Tongue (tissue), 2 donors: ENCODE data around the gene GOLGA5. TPM values are rescaled to one million over a fixed set of nuclear protein-coding genes. Genes with fewer than 3 reads are reported as not detected.
A peak's percentile ranks its signal among the peaks of the same experiment; 100 is the strongest.
"Not testable (repeated sequence)": the region's sequence is repeated elsewhere in the genome, so short reads cannot be mapped to it uniquely, and the experiment has no call there.

Experiments
- DNase-seq: peaks from one replicate; pipeline ENCODE4 v3.0.0-alpha.2; 2015
- total RNA-seq: library from RNA; depleted of rRNA; stranded (reverse); fragments of >200 nt; gene quantifications from one replicate; pipeline ENCODE4 v1.2.3, GENCODE V29; 2014

Gene GOLGA5
- total RNA-seq, 1 donor from 2014 or later, result 31.9 TPM

- not testable (repeated sequence) for DNase-seq
Measured at GRCh38 chr14:92820536-92820840, 26.4 kb downstream of the GOLGA5 start.

- DNase-seq, result no peak
Measured at GRCh38 chr14:92830902-92831301, 36.8 kb downstream of the GOLGA5 start.

GRCh38 chr14:92832137-92832700 is 38.1 kb downstream of the GOLGA5 start:
- peak; percentile 18 for DNase-seq

- peak; percentile 45 for DNase-seq
Measured at GRCh38 chr14:92841930-92842329, 47.8 kb downstream of the GOLGA5 start.

- no peak for DNase-seq
Measured at GRCh38 chr14:92844204-92844603, 50.1 kb downstream of the GOLGA5 start.

- DNase-seq, result no peak
Measured at GRCh38 chr14:92846162-92846897, 52.2 kb downstream of the GOLGA5 start.

- DNase-seq, result no peak
Measured at GRCh38 chr14:92847278-92847677, 53.2 kb downstream of the GOLGA5 start.

GRCh38 chr14:92847749-92848148 is 53.6 kb downstream of the GOLGA5 start:
- no peak for DNase-seq

GRCh38 chr14:92848887-92849286 is 54.8 kb downstream of the GOLGA5 start:
- no peak for DNase-seq

- no peak for DNase-seq
Measured at GRCh38 chr14:92850492-92850891, 56.4 kb downstream of the GOLGA5 start.

GRCh38 chr14:92853136-92853535 is 59.0 kb downstream of the GOLGA5 start:
- DNase-seq, result not testable (repeated sequence)

- DNase-seq, result no peak
Measured at GRCh38 chr14:92860049-92860840, 66.1 kb downstream of the GOLGA5 start.

GRCh38 chr14:92861856-92862745 is 68.0 kb downstream of the GOLGA5 start:
- DNase-seq, result no peak

- DNase-seq, result peak; percentile 71
Measured at GRCh38 chr14:92863286-92864080, 69.4 kb downstream of the GOLGA5 start.

- DNase-seq, result no peak
Measured at GRCh38 chr14:92865674-92866073, 71.6 kb downstream of the GOLGA5 start.

- DNase-seq, result no peak
Measured at GRCh38 chr14:92866181-92866752, 72.2 kb downstream of the GOLGA5 start.

- DNase-seq, result no peak
Measured at GRCh38 chr14:92866901-92867865, 73.1 kb downstream of the GOLGA5 start.

- DNase-seq, result no peak
Measured at GRCh38 chr14:92874962-92875661, 81.0 kb downstream of the GOLGA5 start.

GRCh38 chr14:92877757-92878431 is 83.8 kb downstream of the GOLGA5 start:
- DNase-seq, result peak; percentile 5
